GM12878 (cell line): ENCODE measurements around the gene SPATA12.

Source experiments
- CHD1 ChIP-seq: IDR thresholded peaks from 2 replicates; pipeline ENCODE4 v1.6.1; 2012; ENCODE audit warnings: low read depth, low read length, improper control_type of control experiment
- CREB1 ChIP-seq: IDR thresholded peaks from 2 replicates; pipeline ENCODE4 v1.6.1; 2012; ENCODE audit warnings: low read depth, mild to moderate bottlenecking, inconsistent platforms
- EZH2 ChIP-seq: IDR thresholded peaks from 2 replicates; pipeline ENCODE4 v1.6.1; 2012; ENCODE audit warnings: low read depth, mild to moderate bottlenecking, control low read depth, inconsistent platforms, low read length, borderline replicate concordance; ENCODE audit not compliant: control insufficient read depth
- KDM1A ChIP-seq: fragments of 200-600 bp; sonication (generic); IDR thresholded peaks from 2 replicates; pipeline ENCODE4 v1.6.1; 2016; ENCODE audit warnings: borderline replicate concordance
- POLR2A ChIP-seq: IDR thresholded peaks from 2 replicates; pipeline ENCODE4 v1.6.1; 2011; ENCODE audit warnings: low read depth, mild to moderate bottlenecking, low read length
- SIX5 ChIP-seq: IDR thresholded peaks from 2 replicates; pipeline ENCODE4 v1.6.1; 2011; ENCODE audit warnings: mild to moderate bottlenecking, low read depth, low read length, moderate library complexity; ENCODE audit not compliant: severe bottlenecking
- SP1 ChIP-seq: IDR thresholded peaks from one replicate; pipeline ENCODE4 v1.6.1; 2011; ENCODE audit warnings: low read depth, low read length
- STAT3 ChIP-seq: IDR thresholded peaks from 2 replicates; pipeline ENCODE4 v1.6.1; 2011; ENCODE audit warnings: low read depth, low read length, improper control_type of control experiment
- YY1 ChIP-seq: IDR thresholded peaks from 2 replicates; pipeline ENCODE4 v1.6.1; 2011; ENCODE audit warnings: low read depth, mild to moderate bottlenecking, low read length
- TF ChIP-seq, protein P1 (sequence below), 3 experiments: IDR thresholded peaks in 2 of 3; conservative IDR thresholded peaks in 1 of 3; 2 replicates each; pipeline ENCODE4 v1.5.1; 2011; ENCODE audit warnings: low read depth in 3 of 3, low read length in 3 of 3, mild to moderate bottlenecking in 3 of 3, control low read depth in 2 of 3, moderate library complexity in 2 of 3, inconsistent platforms in 1 of 3, mixed read lengths in 1 of 3; ENCODE audit not compliant: control insufficient read depth in 2 of 3, insufficient read depth in 1 of 3; ENCODE audit errors: extremely low read depth in 1 of 3
- TF ChIP-seq, protein P2 (sequence below): IDR thresholded peaks from 2 replicates; pipeline ENCODE4 v1.6.1; 2012; ENCODE audit warnings: mild to moderate bottlenecking, low read depth, low read length
- TF ChIP-seq, protein P3 (sequence below): fragments of 450-650 bp; IDR thresholded peaks from 2 replicates; pipeline ENCODE4 v1.6.1; 2017; ENCODE audit warnings: mild to moderate bottlenecking, moderate library complexity

DNA sequence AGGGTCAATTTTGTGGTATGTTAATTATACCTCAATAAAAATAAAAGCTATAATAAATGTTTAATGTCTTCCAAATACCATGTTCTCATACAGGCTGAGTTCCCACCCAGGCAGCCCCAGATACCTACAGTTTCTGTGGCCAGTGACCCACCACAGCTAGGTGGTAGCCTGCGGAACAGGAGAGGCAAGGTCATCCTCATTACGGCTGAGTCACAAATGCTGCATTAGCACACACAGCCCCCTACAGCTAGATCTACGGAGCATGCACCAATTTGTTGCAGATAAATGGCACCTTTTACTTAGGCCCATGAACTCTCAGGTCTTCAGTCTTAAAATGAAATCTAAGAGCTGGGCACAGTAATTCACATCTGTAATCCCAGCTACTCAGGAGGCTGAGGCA is 5.1 kb downstream of the SPATA12 start:
- TF ChIP-seq, protein P1, sequence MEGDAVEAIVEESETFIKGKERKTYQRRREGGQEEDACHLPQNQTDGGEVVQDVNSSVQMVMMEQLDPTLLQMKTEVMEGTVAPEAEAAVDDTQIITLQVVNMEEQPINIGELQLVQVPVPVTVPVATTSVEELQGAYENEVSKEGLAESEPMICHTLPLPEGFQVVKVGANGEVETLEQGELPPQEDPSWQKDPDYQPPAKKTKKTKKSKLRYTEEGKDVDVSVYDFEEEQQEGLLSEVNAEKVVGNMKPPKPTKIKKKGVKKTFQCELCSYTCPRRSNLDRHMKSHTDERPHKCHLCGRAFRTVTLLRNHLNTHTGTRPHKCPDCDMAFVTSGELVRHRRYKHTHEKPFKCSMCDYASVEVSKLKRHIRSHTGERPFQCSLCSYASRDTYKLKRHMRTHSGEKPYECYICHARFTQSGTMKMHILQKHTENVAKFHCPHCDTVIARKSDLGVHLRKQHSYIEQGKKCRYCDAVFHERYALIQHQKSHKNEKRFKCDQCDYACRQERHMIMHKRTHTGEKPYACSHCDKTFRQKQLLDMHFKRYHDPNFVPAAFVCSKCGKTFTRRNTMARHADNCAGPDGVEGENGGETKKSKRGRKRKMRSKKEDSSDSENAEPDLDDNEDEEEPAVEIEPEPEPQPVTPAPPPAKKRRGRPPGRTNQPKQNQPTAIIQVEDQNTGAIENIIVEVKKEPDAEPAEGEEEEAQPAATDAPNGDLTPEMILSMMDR (IDR thresholded peaks at IDR 0.05 in 2 of 3, conservative IDR thresholded peaks at IDR 0.05 in 1 of 3; ENCODE audit: control insufficient read depth in 2 of 3, extremely low read depth in 1 of 3, insufficient read depth in 1 of 3, low read depth in 3 of 3, low read length in 3 of 3), result no peak
- TF ChIP-seq STAT3 (no peak), CREB1 (no peak), SIX5 (no peak), SP1 (no peak), POLR2A (no peak), YY1 (no peak), CHD1 (no peak), EZH2 (no peak), KDM1A (no peak)
- TF ChIP-seq, protein P2, sequence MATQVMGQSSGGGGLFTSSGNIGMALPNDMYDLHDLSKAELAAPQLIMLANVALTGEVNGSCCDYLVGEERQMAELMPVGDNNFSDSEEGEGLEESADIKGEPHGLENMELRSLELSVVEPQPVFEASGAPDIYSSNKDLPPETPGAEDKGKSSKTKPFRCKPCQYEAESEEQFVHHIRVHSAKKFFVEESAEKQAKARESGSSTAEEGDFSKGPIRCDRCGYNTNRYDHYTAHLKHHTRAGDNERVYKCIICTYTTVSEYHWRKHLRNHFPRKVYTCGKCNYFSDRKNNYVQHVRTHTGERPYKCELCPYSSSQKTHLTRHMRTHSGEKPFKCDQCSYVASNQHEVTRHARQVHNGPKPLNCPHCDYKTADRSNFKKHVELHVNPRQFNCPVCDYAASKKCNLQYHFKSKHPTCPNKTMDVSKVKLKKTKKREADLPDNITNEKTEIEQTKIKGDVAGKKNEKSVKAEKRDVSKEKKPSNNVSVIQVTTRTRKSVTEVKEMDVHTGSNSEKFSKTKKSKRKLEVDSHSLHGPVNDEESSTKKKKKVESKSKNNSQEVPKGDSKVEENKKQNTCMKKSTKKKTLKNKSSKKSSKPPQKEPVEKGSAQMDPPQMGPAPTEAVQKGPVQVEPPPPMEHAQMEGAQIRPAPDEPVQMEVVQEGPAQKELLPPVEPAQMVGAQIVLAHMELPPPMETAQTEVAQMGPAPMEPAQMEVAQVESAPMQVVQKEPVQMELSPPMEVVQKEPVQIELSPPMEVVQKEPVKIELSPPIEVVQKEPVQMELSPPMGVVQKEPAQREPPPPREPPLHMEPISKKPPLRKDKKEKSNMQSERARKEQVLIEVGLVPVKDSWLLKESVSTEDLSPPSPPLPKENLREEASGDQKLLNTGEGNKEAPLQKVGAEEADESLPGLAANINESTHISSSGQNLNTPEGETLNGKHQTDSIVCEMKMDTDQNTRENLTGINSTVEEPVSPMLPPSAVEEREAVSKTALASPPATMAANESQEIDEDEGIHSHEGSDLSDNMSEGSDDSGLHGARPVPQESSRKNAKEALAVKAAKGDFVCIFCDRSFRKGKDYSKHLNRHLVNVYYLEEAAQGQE, result no peak
- TF ChIP-seq, protein P3, sequence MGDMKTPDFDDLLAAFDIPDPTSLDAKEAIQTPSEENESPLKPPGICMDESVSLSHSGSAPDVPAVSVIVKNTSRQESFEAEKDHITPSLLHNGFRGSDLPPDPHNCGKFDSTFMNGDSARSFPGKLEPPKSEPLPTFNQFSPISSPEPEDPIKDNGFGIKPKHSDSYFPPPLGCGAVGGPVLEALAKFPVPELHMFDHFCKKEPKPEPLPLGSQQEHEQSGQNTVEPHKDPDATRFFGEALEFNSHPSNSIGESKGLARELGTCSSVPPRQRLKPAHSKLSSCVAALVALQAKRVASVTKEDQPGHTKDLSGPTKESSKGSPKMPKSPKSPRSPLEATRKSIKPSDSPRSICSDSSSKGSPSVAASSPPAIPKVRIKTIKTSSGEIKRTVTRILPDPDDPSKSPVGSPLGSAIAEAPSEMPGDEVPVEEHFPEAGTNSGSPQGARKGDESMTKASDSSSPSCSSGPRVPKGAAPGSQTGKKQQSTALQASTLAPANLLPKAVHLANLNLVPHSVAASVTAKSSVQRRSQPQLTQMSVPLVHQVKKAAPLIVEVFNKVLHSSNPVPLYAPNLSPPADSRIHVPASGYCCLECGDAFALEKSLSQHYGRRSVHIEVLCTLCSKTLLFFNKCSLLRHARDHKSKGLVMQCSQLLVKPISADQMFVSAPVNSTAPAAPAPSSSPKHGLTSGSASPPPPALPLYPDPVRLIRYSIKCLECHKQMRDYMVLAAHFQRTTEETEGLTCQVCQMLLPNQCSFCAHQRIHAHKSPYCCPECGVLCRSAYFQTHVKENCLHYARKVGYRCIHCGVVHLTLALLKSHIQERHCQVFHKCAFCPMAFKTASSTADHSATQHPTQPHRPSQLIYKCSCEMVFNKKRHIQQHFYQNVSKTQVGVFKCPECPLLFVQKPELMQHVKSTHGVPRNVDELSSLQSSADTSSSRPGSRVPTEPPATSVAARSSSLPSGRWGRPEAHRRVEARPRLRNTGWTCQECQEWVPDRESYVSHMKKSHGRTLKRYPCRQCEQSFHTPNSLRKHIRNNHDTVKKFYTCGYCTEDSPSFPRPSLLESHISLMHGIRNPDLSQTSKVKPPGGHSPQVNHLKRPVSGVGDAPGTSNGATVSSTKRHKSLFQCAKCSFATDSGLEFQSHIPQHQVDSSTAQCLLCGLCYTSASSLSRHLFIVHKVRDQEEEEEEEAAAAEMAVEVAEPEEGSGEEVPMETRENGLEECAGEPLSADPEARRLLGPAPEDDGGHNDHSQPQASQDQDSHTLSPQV, result no peak
